Panc1 (cell line): ENCODE measurements around the gene ROR1. TPM values are rescaled to one million over a fixed set of nuclear protein-coding genes. Genes with fewer than 3 reads are reported as not detected.

Source experiments
- ATAC-seq: fragments of 200-7000 bp; cut with Tn5 transposase; 2 replicates; pipeline ENCODE4 v1.9.1; 2020; ENCODE audit warnings: mild to moderate bottlenecking, moderate library complexity
- BruUV-seq: library from RNA; stranded (reverse); fragments of 400-500 nt; replicated peaks from 2 replicates; lab custom pipeline; 2021; lab: Mats Ljungman, UMichigan
- CTCF ChIA-PET: fragments of 300-600 bp; sonication (Branson Sonifier 250); formaldehyde crosslinking; loops from one replicate; lab custom pipeline; 2022; ENCODE audit warnings: antibody characterized with exemption; lab: Charles Lee
- POLR2A ChIA-PET: fragments of 300-600 bp; sonication (Branson Sonifier 250); formaldehyde crosslinking; loops from one replicate; lab custom pipeline; 2022; ENCODE audit warnings: antibody characterized with exemption; lab: Charles Lee
- DNase-seq: peaks from one replicate; pipeline ENCODE4 v3.0.0-alpha.2; 2010; ENCODE audit warnings: low read depth, low spot score
- H3K27ac ChIP-seq: 2 replicates; pipeline ENCODE4 v1.5.1; 2011; ENCODE audit warnings: mild to moderate bottlenecking, low read length, inconsistent platforms
- H3K27me3 ChIP-seq: fragments of 200-500 bp; sonication (Bioruptor generic); 2 replicates; pipeline ENCODE4 v1.6.0; 2014; ENCODE audit warnings: low read length, inconsistent platforms; ENCODE audit not compliant: control insufficient read depth, insufficient read depth
- H3K36me3 ChIP-seq: fragments of 200-500 bp; sonication (Bioruptor generic); 2 replicates; pipeline ENCODE4 v1.5.1; 2014; ENCODE audit warnings: inconsistent platforms, mild to moderate bottlenecking, low read length, moderate library complexity; ENCODE audit not compliant: control insufficient read depth, insufficient read depth
- H3K4me1 ChIP-seq: 2 replicates; pipeline ENCODE4 v1.5.1; 2011; ENCODE audit warnings: inconsistent platforms, mild to moderate bottlenecking, low read length, moderate library complexity; ENCODE audit not compliant: control insufficient read depth, insufficient read depth
- H3K4me3 ChIP-seq, 2 experiments: 2 replicates each; pipeline ENCODE4 v1.5.1; 2011 to 2012; ENCODE audit warnings: low read depth in 2 of 2, low read length in 2 of 2, mild to moderate bottlenecking in 2 of 2, inconsistent platforms in 1 of 2, moderate library complexity in 1 of 2
- H3K9me3 ChIP-seq: fragments of 200-500 bp; sonication (Bioruptor generic); 2 replicates; pipeline ENCODE4 v1.5.1; 2014; ENCODE audit warnings: low read depth, mild to moderate bottlenecking, inconsistent platforms, low read length, moderate library complexity; ENCODE audit not compliant: control insufficient read depth, insufficient read depth
- CTCF ChIP-seq: fragments of 450-650 bp; IDR thresholded peaks from 2 replicates; pipeline ENCODE4 v1.5.1; 2017; ENCODE audit warnings: mild to moderate bottlenecking
- POLR2AphosphoS5 ChIP-seq: IDR thresholded peaks from 2 replicates; pipeline ENCODE4 v1.6.1; 2012; ENCODE audit warnings: mild to moderate bottlenecking, low read depth, low read length, moderate library complexity
- SIN3A ChIP-seq: IDR thresholded peaks from 2 replicates; pipeline ENCODE4 v1.6.1; 2012; ENCODE audit warnings: low read depth, mild to moderate bottlenecking, low read length, moderate library complexity, borderline replicate concordance; ENCODE audit not compliant: insufficient read depth
- TCF7L2 ChIP-seq: IDR thresholded peaks from 2 replicates; pipeline ENCODE4 v1.6.1; 2011; ENCODE audit warnings: mild to moderate bottlenecking, low read depth, low read length, inconsistent platforms
- in situ Hi-C: cut with HindIII; loops from 2 replicates; pipeline ENCODE4 v1.10.0; 2016; ENCODE audit warnings: low sequenced_read_pairs, low pct_unique_long_range_greater_than_20kb
- intact Hi-C: fragments of 100-400 bp; cut with micrococcal nuclease; formaldehyde crosslinking; loops from one replicate; pipeline ENCODE4 v1.10.0; 2022; ENCODE audit not compliant: unreplicated experiment
- total RNA-seq: library from RNA; stranded (reverse); gene quantifications from one replicate; pipeline ENCODE4 v1.2.1, GENCODE V29; 2021; ENCODE audit not compliant: unreplicated experiment
- TF ChIP-seq, protein P1 (sequence below), 2 experiments: IDR thresholded peaks; 2 replicates each; pipeline ENCODE4 v1.6.1; 2011 to 2012; ENCODE audit warnings: low read depth in 2 of 2, control low read depth in 1 of 2, low read length in 1 of 2, mild to moderate bottlenecking in 1 of 2, moderate library complexity in 1 of 2; ENCODE audit not compliant: insufficient read depth in 1 of 2

Gene ROR1
- total RNA-seq, 1 experiment from 2014 or later = 19.3 TPM

- H3K4me1 ChIP-seq = no peaks in the 10 kb centered on the region
- ATAC-seq (no peak), DNase-seq (no peak)
- BruUV-seq = no TSS peak
- no peak overlapping the region for H3K27ac ChIP-seq
- CTCF ChIA-PET = no interaction called here
- H3K27me3 ChIP-seq = no peaks in the 10 kb centered on the region
- no peaks in the 10 kb centered on the region for H3K9me3 ChIP-seq
- no peak overlapping the region for H3K4me3 ChIP-seq
- intact Hi-C loops = no loop called here
- in situ Hi-C loops = no loop called here
- TF ChIP-seq POLR2AphosphoS5 = no peak
- no peak for TF ChIP-seq CTCF
- POLR2A ChIA-PET = no interaction called here
- no peaks in the 10 kb centered on the region for H3K36me3 ChIP-seq
These were observed 420.6 kb downstream of the ROR1 start for GRCh38 chr1:64194168-64195080.

- ATAC-seq (0 out of 2 replicates have a peak, but pooled peaks have one; percentile 51), DNase-seq (no peak)
- Histone ChIP-seq H3K9me3 (no peaks in the 10 kb centered on the region), H3K4me1 (no peaks in the 10 kb centered on the region), H3K36me3 (no peaks in the 10 kb centered on the region), H3K27ac (no peak overlapping the region), H3K4me3 (no peak overlapping the region), H3K27me3 (no peaks in the 10 kb centered on the region)
- CTCF ChIA-PET = no interaction called here
- TF ChIP-seq CTCF (no peak), TCF7L2 (no peak), SIN3A (no peak), POLR2AphosphoS5 (no peak)
- TF ChIP-seq, protein P1, sequence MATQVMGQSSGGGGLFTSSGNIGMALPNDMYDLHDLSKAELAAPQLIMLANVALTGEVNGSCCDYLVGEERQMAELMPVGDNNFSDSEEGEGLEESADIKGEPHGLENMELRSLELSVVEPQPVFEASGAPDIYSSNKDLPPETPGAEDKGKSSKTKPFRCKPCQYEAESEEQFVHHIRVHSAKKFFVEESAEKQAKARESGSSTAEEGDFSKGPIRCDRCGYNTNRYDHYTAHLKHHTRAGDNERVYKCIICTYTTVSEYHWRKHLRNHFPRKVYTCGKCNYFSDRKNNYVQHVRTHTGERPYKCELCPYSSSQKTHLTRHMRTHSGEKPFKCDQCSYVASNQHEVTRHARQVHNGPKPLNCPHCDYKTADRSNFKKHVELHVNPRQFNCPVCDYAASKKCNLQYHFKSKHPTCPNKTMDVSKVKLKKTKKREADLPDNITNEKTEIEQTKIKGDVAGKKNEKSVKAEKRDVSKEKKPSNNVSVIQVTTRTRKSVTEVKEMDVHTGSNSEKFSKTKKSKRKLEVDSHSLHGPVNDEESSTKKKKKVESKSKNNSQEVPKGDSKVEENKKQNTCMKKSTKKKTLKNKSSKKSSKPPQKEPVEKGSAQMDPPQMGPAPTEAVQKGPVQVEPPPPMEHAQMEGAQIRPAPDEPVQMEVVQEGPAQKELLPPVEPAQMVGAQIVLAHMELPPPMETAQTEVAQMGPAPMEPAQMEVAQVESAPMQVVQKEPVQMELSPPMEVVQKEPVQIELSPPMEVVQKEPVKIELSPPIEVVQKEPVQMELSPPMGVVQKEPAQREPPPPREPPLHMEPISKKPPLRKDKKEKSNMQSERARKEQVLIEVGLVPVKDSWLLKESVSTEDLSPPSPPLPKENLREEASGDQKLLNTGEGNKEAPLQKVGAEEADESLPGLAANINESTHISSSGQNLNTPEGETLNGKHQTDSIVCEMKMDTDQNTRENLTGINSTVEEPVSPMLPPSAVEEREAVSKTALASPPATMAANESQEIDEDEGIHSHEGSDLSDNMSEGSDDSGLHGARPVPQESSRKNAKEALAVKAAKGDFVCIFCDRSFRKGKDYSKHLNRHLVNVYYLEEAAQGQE (IDR thresholded peaks at IDR 0.05; ENCODE audit: insufficient read depth in 1 of 2, low read depth in 2 of 2, low read length in 1 of 2) = no peak
- no TSS peak for BruUV-seq
- intact Hi-C loops (no loop called here), in situ Hi-C loops (no loop called here)
- POLR2A ChIA-PET = no interaction called here
These were observed 421.2 kb downstream of the ROR1 start for GRCh38 chr1:64195081-64195395.
